Brain microvascular endothelial cell (primary cell): Measurements from ENCODE around the gene MISP3.
A peak's percentile ranks its signal among the peaks of the same experiment; 100 is the strongest.

Experiments
- DNase-seq: peaks from one replicate; pipeline ENCODE4 v3.0.0-alpha.2; 2020
- H3K27ac ChIP-seq: fragments of 250-450 bp; sonication (Bioruptor Pico); 2 replicates; pipeline ENCODE4 v1.5.1; 2020; ENCODE audit warnings: mild to moderate bottlenecking, moderate library complexity
- H3K27me3 ChIP-seq: fragments of 250-450 bp; sonication (Bioruptor Pico); replicated peaks from 2 replicates; pipeline ENCODE4 v1.5.1; 2020; ENCODE audit warnings: mild to moderate bottlenecking
- H3K36me3 ChIP-seq: fragments of 250-450 bp; sonication (Bioruptor Pico); replicated peaks from 2 replicates; pipeline ENCODE4 v1.5.1; 2020; ENCODE audit warnings: mild to moderate bottlenecking
- H3K4me3 ChIP-seq: 2 replicates; pipeline ENCODE4 v1.5.1; 2011; ENCODE audit warnings: low read depth, mild to moderate bottlenecking, control low read depth, low read length, moderate library complexity
- CTCF ChIP-seq: IDR thresholded peaks from 2 replicates; pipeline ENCODE4 v1.5.1; 2011; ENCODE audit warnings: low read depth, mild to moderate bottlenecking, moderate library complexity, low read length, control low read depth, inconsistent platforms; ENCODE audit errors: missing control alignments
- in situ Hi-C: cut with HindIII; loops from 2 replicates; pipeline ENCODE4 v1.10.0; 2017; ENCODE audit warnings: low sequenced_read_pairs, low pct_ligation_motif_present

MISP3 gene

DNA sequence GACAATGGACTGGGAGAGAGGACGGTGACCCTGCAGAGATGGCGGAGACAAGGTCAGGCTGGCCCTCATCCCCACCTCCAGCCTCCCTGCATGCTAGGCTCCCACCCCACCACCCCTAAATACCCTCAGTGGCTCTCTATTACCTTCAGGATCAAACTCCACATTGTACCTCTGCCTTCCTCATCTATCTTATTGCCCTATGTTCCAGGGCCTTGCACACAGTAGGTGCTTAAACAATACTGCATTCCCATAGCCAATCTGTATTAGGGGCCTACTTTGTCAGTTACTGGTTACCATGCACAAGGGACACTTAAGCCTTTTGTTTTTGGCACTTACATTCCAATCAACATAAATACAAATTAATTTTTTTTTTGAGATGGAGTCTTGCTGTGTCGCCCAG, 17.2 kb upstream of the MISP3 start:
- DNase-seq: no peak
- no peaks in the 10 kb centered on the region for H3K36me3 ChIP-seq
- in situ Hi-C loops: no loop called here
- no peak overlapping the region for H3K27ac ChIP-seq
- peaks cover 11% of the 10 kb centered on the region for H3K27me3 ChIP-seq
- H3K4me3 ChIP-seq: no peak overlapping the region
- no peak for TF ChIP-seq CTCF

GRCh38 chr19:14056069-14056666, 16.4 kb upstream of the MISP3 start:
- no peak for DNase-seq
- H3K36me3 ChIP-seq: no peaks in the 10 kb centered on the region
- TF ChIP-seq CTCF: no peak
- in situ Hi-C loops: no loop called here
- H3K27ac ChIP-seq: no peak overlapping the region
- peaks cover 12% of the 10 kb centered on the region for H3K27me3 ChIP-seq
- no peak overlapping the region for H3K4me3 ChIP-seq

DNA sequence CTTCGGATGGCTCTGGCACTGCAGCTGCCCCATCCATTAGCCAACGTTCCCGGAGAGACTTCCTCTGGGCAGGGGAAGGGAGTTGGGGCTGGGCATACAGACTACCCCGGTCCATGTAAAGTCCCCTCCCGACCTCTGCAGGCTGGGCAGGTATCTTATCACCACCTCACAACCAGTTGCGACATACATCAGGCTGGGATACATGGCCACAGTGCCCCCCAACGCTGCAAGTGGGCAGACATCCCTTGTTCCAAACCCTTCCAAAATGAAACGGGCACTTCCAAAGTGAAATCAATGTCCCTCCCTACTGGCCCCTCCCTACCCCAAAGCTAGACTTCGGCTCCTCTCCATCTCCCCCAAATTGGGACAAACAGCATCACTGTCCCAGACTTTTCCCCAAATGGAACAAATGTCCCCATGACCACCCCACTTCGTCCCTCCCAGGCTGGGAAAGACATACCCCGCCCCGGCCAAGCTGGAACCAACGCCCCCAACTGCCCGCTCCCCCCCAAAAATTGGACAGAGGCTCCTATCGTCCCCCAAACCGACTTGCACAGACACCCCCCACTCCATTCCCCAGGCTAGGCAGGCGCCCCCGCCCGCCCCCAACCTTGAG, 15.7 kb upstream of the MISP3 start:
- H3K4me3 ChIP-seq: peak overlapping the region; percentile 30
- in situ Hi-C loops: no loop called here
- no peak for TF ChIP-seq CTCF
- no peaks in the 10 kb centered on the region for H3K36me3 ChIP-seq
- peaks cover 12% of the 10 kb centered on the region for H3K27me3 ChIP-seq
- no peak overlapping the region for H3K27ac ChIP-seq
- no peak for DNase-seq

- in situ Hi-C loops: no loop called here
- peaks cover 12% of the 10 kb centered on the region for H3K27me3 ChIP-seq
- TF ChIP-seq CTCF: no peak
- no peak for DNase-seq
- no peak overlapping the region for H3K4me3 ChIP-seq
- no peaks in the 10 kb centered on the region for H3K36me3 ChIP-seq
- H3K27ac ChIP-seq: no peak overlapping the region
These were observed 14.1 kb upstream of the MISP3 start for GRCh38 chr19:14058182-14059092.

- DNase-seq: no peak
- in situ Hi-C loops: no loop called here
- no peak overlapping the region for H3K27ac ChIP-seq
- peak; percentile 88 for TF ChIP-seq CTCF
- H3K4me3 ChIP-seq: no peak overlapping the region
- peaks cover 12% of the 10 kb centered on the region for H3K27me3 ChIP-seq
- H3K36me3 ChIP-seq: no peaks in the 10 kb centered on the region
These were observed 13.5 kb upstream of the MISP3 start for GRCh38 chr19:14059093-14059480.
